ENCODE measurements around the gene SLC6A13.

DNA sequence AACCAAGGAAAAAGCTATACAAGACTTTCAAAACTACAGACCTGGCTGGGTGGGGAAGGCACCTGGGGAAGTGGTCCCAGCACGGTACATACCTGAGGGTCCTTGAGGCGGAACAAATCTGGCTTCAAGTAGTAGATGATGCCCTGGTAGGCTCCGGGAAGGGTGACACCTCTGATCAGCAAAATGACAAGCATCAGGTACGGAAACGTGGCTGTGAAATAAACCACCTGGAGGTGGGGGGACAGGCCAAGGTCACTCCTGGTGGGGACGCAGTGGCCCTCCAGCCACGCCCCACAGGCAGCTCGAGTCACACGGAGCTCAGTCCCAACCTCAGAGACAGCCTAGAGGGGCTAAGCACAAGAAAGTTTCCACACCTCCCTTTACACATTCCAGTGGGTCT lies 63.9 kb downstream of the SLC6A13 start:
- no peak for TF ChIP-seq EZH2 (IDR thresholded peaks at IDR 0.05; ENCODE audit: borderline replicate concordance, insufficient read depth, low read depth, low read length, poor library complexity, severe bottlenecking)
- TF ChIP-seq, protein P1, sequence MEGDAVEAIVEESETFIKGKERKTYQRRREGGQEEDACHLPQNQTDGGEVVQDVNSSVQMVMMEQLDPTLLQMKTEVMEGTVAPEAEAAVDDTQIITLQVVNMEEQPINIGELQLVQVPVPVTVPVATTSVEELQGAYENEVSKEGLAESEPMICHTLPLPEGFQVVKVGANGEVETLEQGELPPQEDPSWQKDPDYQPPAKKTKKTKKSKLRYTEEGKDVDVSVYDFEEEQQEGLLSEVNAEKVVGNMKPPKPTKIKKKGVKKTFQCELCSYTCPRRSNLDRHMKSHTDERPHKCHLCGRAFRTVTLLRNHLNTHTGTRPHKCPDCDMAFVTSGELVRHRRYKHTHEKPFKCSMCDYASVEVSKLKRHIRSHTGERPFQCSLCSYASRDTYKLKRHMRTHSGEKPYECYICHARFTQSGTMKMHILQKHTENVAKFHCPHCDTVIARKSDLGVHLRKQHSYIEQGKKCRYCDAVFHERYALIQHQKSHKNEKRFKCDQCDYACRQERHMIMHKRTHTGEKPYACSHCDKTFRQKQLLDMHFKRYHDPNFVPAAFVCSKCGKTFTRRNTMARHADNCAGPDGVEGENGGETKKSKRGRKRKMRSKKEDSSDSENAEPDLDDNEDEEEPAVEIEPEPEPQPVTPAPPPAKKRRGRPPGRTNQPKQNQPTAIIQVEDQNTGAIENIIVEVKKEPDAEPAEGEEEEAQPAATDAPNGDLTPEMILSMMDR (IDR thresholded peaks at IDR 0.05): no peak

Data from B cell (primary cell).